GM12878 (cell line): ENCODE measurements around the gene FRMD8.

Experiments
- ATF3 ChIP-seq: IDR thresholded peaks from 2 replicates; pipeline ENCODE4 v1.6.1; 2011; ENCODE audit warnings: low read depth, mild to moderate bottlenecking, low read length, moderate library complexity, borderline replicate concordance; ENCODE audit errors: extremely low read depth
- NFXL1 ChIP-seq: fragments of 450-650 bp; IDR thresholded peaks from 2 replicates; pipeline ENCODE4 v1.6.1; 2017; ENCODE audit warnings: antibody characterized with exemption, mild to moderate bottlenecking, borderline replicate concordance
- RELA ChIP-seq: fragments of 450-650 bp; IDR thresholded peaks from 2 replicates; pipeline ENCODE4 v1.8.0; 2014; ENCODE audit warnings: borderline replicate concordance; ENCODE audit not compliant: partially characterized antibody
- SIN3A ChIP-seq: IDR thresholded peaks from 2 replicates; pipeline ENCODE4 v1.6.1; 2012; ENCODE audit warnings: low read depth, low read length, improper control_type of control experiment
- TAF1 ChIP-seq: IDR thresholded peaks from 2 replicates; pipeline ENCODE4 v1.6.1; 2011; ENCODE audit warnings: mild to moderate bottlenecking, low read depth, low read length, borderline replicate concordance
- ZNF274 ChIP-seq: IDR thresholded peaks from one replicate; pipeline ENCODE4 v1.8.0; 2011; ENCODE audit not compliant: insufficient read length, insufficient read depth
- TF ChIP-seq, protein P1 (sequence below), 3 experiments: IDR thresholded peaks in 2 of 3; conservative IDR thresholded peaks in 1 of 3; 2 replicates each; pipeline ENCODE4 v1.5.1; 2011; ENCODE audit warnings: low read depth in 3 of 3, low read length in 3 of 3, mild to moderate bottlenecking in 3 of 3, control low read depth in 2 of 3, moderate library complexity in 2 of 3, inconsistent platforms in 1 of 3, mixed read lengths in 1 of 3; ENCODE audit not compliant: control insufficient read depth in 2 of 3, insufficient read depth in 1 of 3; ENCODE audit errors: extremely low read depth in 1 of 3

GRCh38 chr11:65411681-65412070, 25.2 kb downstream of the FRMD8 start:
- TF ChIP-seq TAF1 (no peak), ZNF274 (no peak), RELA (no peak), ATF3 (no peak), NFXL1 (no peak), SIN3A (no peak)
- TF ChIP-seq, protein P1, sequence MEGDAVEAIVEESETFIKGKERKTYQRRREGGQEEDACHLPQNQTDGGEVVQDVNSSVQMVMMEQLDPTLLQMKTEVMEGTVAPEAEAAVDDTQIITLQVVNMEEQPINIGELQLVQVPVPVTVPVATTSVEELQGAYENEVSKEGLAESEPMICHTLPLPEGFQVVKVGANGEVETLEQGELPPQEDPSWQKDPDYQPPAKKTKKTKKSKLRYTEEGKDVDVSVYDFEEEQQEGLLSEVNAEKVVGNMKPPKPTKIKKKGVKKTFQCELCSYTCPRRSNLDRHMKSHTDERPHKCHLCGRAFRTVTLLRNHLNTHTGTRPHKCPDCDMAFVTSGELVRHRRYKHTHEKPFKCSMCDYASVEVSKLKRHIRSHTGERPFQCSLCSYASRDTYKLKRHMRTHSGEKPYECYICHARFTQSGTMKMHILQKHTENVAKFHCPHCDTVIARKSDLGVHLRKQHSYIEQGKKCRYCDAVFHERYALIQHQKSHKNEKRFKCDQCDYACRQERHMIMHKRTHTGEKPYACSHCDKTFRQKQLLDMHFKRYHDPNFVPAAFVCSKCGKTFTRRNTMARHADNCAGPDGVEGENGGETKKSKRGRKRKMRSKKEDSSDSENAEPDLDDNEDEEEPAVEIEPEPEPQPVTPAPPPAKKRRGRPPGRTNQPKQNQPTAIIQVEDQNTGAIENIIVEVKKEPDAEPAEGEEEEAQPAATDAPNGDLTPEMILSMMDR (IDR thresholded peaks at IDR 0.05 in 2 of 3, conservative IDR thresholded peaks at IDR 0.05 in 1 of 3; ENCODE audit: control insufficient read depth in 2 of 3, extremely low read depth in 1 of 3, insufficient read depth in 1 of 3, low read depth in 3 of 3, low read length in 3 of 3): no peak
